Loucy (cell line): ENCODE results near the gene SIK2.

Source experiments
- H2AFZ ChIP-seq: fragments of 200-600 bp; sonication (generic); 2 replicates; pipeline ENCODE4 v1.6.0; 2016; ENCODE audit warnings: antibody characterized with exemption, mild to moderate bottlenecking, low read length, moderate library complexity
- H3F3A ChIP-seq: fragments of 200-600 bp; 2 replicates; pipeline ENCODE4 v1.6.0; 2016; ENCODE audit warnings: antibody characterized with exemption, low read depth, mild to moderate bottlenecking
- H3K27me3 ChIP-seq: fragments of 200-600 bp; sonication (generic); 2 replicates; pipeline ENCODE4 v1.6.1; 2014; ENCODE audit warnings: low read length, mild to moderate bottlenecking; ENCODE audit not compliant: insufficient read depth, poor library complexity, severe bottlenecking
- H3K36me3 ChIP-seq: fragments of 200-600 bp; sonication (generic); 2 replicates; pipeline ENCODE4 v1.6.1; 2016; ENCODE audit warnings: low read length; ENCODE audit not compliant: insufficient read depth
- H3K4me1 ChIP-seq: fragments of 200-600 bp; sonication (generic); 2 replicates; pipeline ENCODE4 v1.5.1; 2014; ENCODE audit warnings: low read length, mild to moderate bottlenecking; ENCODE audit not compliant: insufficient read depth, poor library complexity, severe bottlenecking
- H3K4me2 ChIP-seq: fragments of 200-600 bp; sonication (generic); 2 replicates; pipeline ENCODE4 v1.6.0; 2014; ENCODE audit warnings: antibody characterized with exemption, low read length, low read depth, mild to moderate bottlenecking; ENCODE audit not compliant: poor library complexity, severe bottlenecking
- H3K4me3 ChIP-seq: fragments of 200-600 bp; sonication (generic); 2 replicates; pipeline ENCODE4 v1.5.1; 2014; ENCODE audit warnings: low read length, mild to moderate bottlenecking, mixed read lengths; ENCODE audit not compliant: poor library complexity, severe bottlenecking
- H3K79me2 ChIP-seq: fragments of 200-600 bp; sonication (generic); 2 replicates; pipeline ENCODE4 v1.6.1; 2014; ENCODE audit warnings: low read length; ENCODE audit not compliant: insufficient read depth
- H3K9ac ChIP-seq: fragments of 200-600 bp; sonication (generic); 2 replicates; pipeline ENCODE4 v1.6.0; 2014; ENCODE audit warnings: mild to moderate bottlenecking, low read depth, low read length, moderate library complexity; ENCODE audit not compliant: poor library complexity, severe bottlenecking
- H3K9me2 ChIP-seq: fragments of 200-600 bp; sonication (generic); replicated peaks from 2 replicates; pipeline ENCODE4 v1.6.1; 2016; ENCODE audit warnings: low read depth, low read length, mixed read lengths
- H3K9me3 ChIP-seq: fragments of 200-600 bp; sonication (generic); 2 replicates; pipeline ENCODE4 v1.6.1; 2014; ENCODE audit warnings: mild to moderate bottlenecking, antibody characterized with exemption, low read length, low read depth; ENCODE audit not compliant: insufficient read depth
- H4K20me1 ChIP-seq: fragments of 200-600 bp; sonication (generic); 2 replicates; pipeline ENCODE4 v1.6.0; 2014; ENCODE audit warnings: antibody characterized with exemption, low read length, mild to moderate bottlenecking; ENCODE audit not compliant: insufficient read depth, poor library complexity, severe bottlenecking
- CTCF ChIP-seq: fragments of 200-600 bp; sonication (generic); conservative IDR thresholded peaks from 2 replicates; pipeline ENCODE4 v1.5.1; 2014; ENCODE audit warnings: mild to moderate bottlenecking, antibody characterized with exemption, low read length
- EZH2phosphoT487 ChIP-seq: fragments of 200-600 bp; IDR thresholded peaks from 2 replicates; pipeline ENCODE4 v1.6.1; 2018; ENCODE audit warnings: antibody characterized with exemption, mild to moderate bottlenecking, moderate library complexity, borderline replicate concordance

SIK2 gene

GRCh38 chr11:111660822-111661221 lies 58.6 kb downstream of the SIK2 start:
- Histone ChIP-seq H3K27me3 (no peaks in the 10 kb centered on the region), H3K36me3 (peaks cover 7% of the 10 kb centered on the region; the same call in 1 of the 2 replicates), H3F3A (no peaks in the 10 kb centered on the region), H3K4me1 (peaks cover 8% of the 10 kb centered on the region), H2AFZ (no peak overlapping the region), H3K79me2 (no peaks in the 10 kb centered on the region), H3K9ac (no peak overlapping the region), H4K20me1 (peaks cover 4% of the 10 kb centered on the region), H3K4me2 (no peak overlapping the region), H3K9me2 (no peaks in the 10 kb centered on the region), H3K9me3 (no peaks in the 10 kb centered on the region), H3K4me3 (no peak overlapping the region)
- TF ChIP-seq CTCF = no peak
- no peak for TF ChIP-seq EZH2phosphoT487

GRCh38 chr11:111663820-111664219 lies 61.6 kb downstream of the SIK2 start:
- Histone ChIP-seq H3K4me3 (no peak overlapping the region), H3K79me2 (no peaks in the 10 kb centered on the region), H3K27me3 (no peaks in the 10 kb centered on the region), H3K9me2 (no peaks in the 10 kb centered on the region), H3K9ac (no peak overlapping the region), H4K20me1 (peaks cover 4% of the 10 kb centered on the region), H3K4me1 (peaks cover 8% of the 10 kb centered on the region), H2AFZ (no peak overlapping the region), H3F3A (no peaks in the 10 kb centered on the region), H3K36me3 (peaks cover 7% of the 10 kb centered on the region; the same call in 1 of the 2 replicates), H3K4me2 (no peak overlapping the region), H3K9me3 (no peaks in the 10 kb centered on the region)
- TF ChIP-seq EZH2phosphoT487 (no peak), CTCF (no peak)

GRCh38 chr11:111665777-111666176 lies 63.5 kb downstream of the SIK2 start:
- Histone ChIP-seq H4K20me1 (peaks cover 4% of the 10 kb centered on the region), H3K79me2 (no peaks in the 10 kb centered on the region), H3K36me3 (peaks cover 7% of the 10 kb centered on the region; the same call in 1 of the 2 replicates), H2AFZ (no peak overlapping the region), H3K27me3 (no peaks in the 10 kb centered on the region), H3K4me2 (no peak overlapping the region), H3F3A (no peaks in the 10 kb centered on the region), H3K9me2 (no peaks in the 10 kb centered on the region), H3K4me3 (no peak overlapping the region), H3K9ac (no peak overlapping the region), H3K9me3 (no peaks in the 10 kb centered on the region), H3K4me1 (no peaks in the 10 kb centered on the region)
- no peak for TF ChIP-seq EZH2phosphoT487
- TF ChIP-seq CTCF = no peak
